IMR-90 (cell line): ENCODE data around the gene ALG13. TPM values are rescaled to one million over a fixed set of nuclear protein-coding genes. Genes with fewer than 3 reads are reported as not detected.

Source experiments
- ATAC-seq: fragments of 200-7000 bp; cut with Tn5 transposase; 2 replicates; pipeline ENCODE4 v1.9.1; 2020; ENCODE audit warnings: low read depth, mild to moderate bottlenecking, moderate library complexity
- BruUV-seq: library from RNA; stranded (reverse); fragments of 400-500 nt; replicated peaks from 2 replicates; lab custom pipeline; 2021; lab: Mats Ljungman, UMichigan
- CTCF ChIA-PET: fragments of 300-600 bp; formaldehyde crosslinking; extraction: SDS; loops from one replicate; lab custom pipeline; 2021; ENCODE audit warnings: antibody characterized with exemption; lab: Yijun Ruan, JAX
- POLR2A ChIA-PET: fragments of 300-600 bp; sonication (Branson Sonifier 250); formaldehyde crosslinking; loops from one replicate; lab custom pipeline; 2022; ENCODE audit warnings: antibody characterized with exemption; ENCODE audit not compliant: unreplicated experiment; lab: Charles Lee
- DNase-seq: peaks from one replicate; pipeline ENCODE4 v3.0.0; 2013
- H2AFZ ChIP-seq: replicated peaks from 2 replicates; pipeline ENCODE3; 2013; ENCODE audit warnings: low read length, mild to moderate bottlenecking; ENCODE audit not compliant: poor library complexity
- H2AK5ac ChIP-seq: 2 replicates; pipeline ENCODE4 v1.6.1; 2013; ENCODE audit warnings: low read depth, low read length, inconsistent platforms
- H2AK9ac ChIP-seq: replicated peaks from 2 replicates; pipeline ENCODE3; 2013; ENCODE audit warnings: mild to moderate bottlenecking, low read depth, low read length, moderate library complexity; ENCODE audit not compliant: poor library complexity
- H2BK120ac ChIP-seq: 2 replicates; pipeline ENCODE4 v1.6.1; 2013; ENCODE audit warnings: low read depth, low read length, inconsistent platforms
- H2BK15ac ChIP-seq: 3 replicates; pipeline ENCODE4 v1.6.1; 2013; ENCODE audit warnings: low read depth, low read length, inconsistent platforms
- H2BK20ac ChIP-seq: 2 replicates; pipeline ENCODE4 v1.6.1; 2013; ENCODE audit warnings: low read depth, mild to moderate bottlenecking, inconsistent platforms, low read length, moderate library complexity
- H2BK5ac ChIP-seq: 2 replicates; pipeline ENCODE4 v1.6.1; 2013; ENCODE audit warnings: mild to moderate bottlenecking, low read depth, low read length, inconsistent platforms; ENCODE audit not compliant: poor library complexity, severe bottlenecking
- H3K14ac ChIP-seq: replicated peaks from 2 replicates; pipeline ENCODE4 v1.6.1; 2013; ENCODE audit warnings: low read depth, low read length, inconsistent platforms
- H3K18ac ChIP-seq: 2 replicates; pipeline ENCODE4 v1.6.1; 2013; ENCODE audit warnings: low read depth, low read length, control low read depth
- H3K23ac ChIP-seq: 2 replicates; pipeline ENCODE4 v1.6.1; 2013; ENCODE audit warnings: low read depth, low read length, inconsistent platforms
- H3K27ac ChIP-seq: 2 replicates; pipeline ENCODE4 v1.5.1; 2013; ENCODE audit warnings: mild to moderate bottlenecking, control low read depth, low read length; ENCODE audit not compliant: insufficient read depth
- H3K27me3 ChIP-seq: 2 replicates; pipeline ENCODE4 v1.6.1; 2013; ENCODE audit warnings: low read length; ENCODE audit not compliant: control insufficient read depth, insufficient read depth
- H3K36me3 ChIP-seq: 2 replicates; pipeline ENCODE4 v1.6.1; 2013; ENCODE audit warnings: low read length, mixed read lengths; ENCODE audit not compliant: control insufficient read depth, insufficient read depth
- H3K4ac ChIP-seq: 2 replicates; pipeline ENCODE4 v1.6.1; 2013; ENCODE audit warnings: low read depth, low read length, inconsistent platforms
- H3K4me1 ChIP-seq: 2 replicates; pipeline ENCODE4 v1.6.1; 2013; ENCODE audit warnings: low read length, mixed read lengths; ENCODE audit not compliant: control insufficient read depth, insufficient read depth
- H3K4me2 ChIP-seq: 2 replicates; pipeline ENCODE4 v1.6.1; 2013; ENCODE audit warnings: low read depth, mild to moderate bottlenecking, control low read depth, low read length, moderate library complexity
- H3K4me3 ChIP-seq: 2 replicates; pipeline ENCODE4 v1.5.1; 2013; ENCODE audit warnings: low read depth, mild to moderate bottlenecking, control low read depth, low read length, moderate library complexity; ENCODE audit not compliant: insufficient read depth
- H3K56ac ChIP-seq: 2 replicates; pipeline ENCODE4 v1.6.1; 2013; ENCODE audit warnings: low read length, inconsistent platforms; ENCODE audit not compliant: insufficient read depth; ENCODE audit errors: extremely low read depth
- H3K79me1 ChIP-seq, 2 experiments: 2 replicates each; pipeline ENCODE4 v1.6.1; 2013; ENCODE audit warnings: low read length in 2 of 2, inconsistent platforms in 1 of 2, low read depth in 1 of 2
- H3K9ac ChIP-seq: 2 replicates; pipeline ENCODE4 v1.6.1; 2013; ENCODE audit warnings: low read depth, low read length, control low read depth
- H3K9me1 ChIP-seq: 2 replicates; pipeline ENCODE4 v1.6.1; 2013; ENCODE audit warnings: low read length, inconsistent platforms; ENCODE audit not compliant: insufficient read depth
- H3K9me3 ChIP-seq: 2 replicates; pipeline ENCODE4 v1.6.1; 2013; ENCODE audit warnings: low read length; ENCODE audit not compliant: control insufficient read depth, insufficient read depth
- H4K20me1 ChIP-seq: 2 replicates; pipeline ENCODE4 v1.6.1; 2013; ENCODE audit warnings: low read length, inconsistent platforms; ENCODE audit not compliant: insufficient read depth
- H4K5ac ChIP-seq: 2 replicates; pipeline ENCODE4 v1.6.1; 2013; ENCODE audit warnings: mild to moderate bottlenecking, low read depth, low read length, control low read depth
- H4K8ac ChIP-seq, 2 experiments: 2 replicates each; pipeline ENCODE4 v1.6.1; 2013; ENCODE audit warnings: low read depth in 2 of 2, low read length in 2 of 2, control low read depth in 1 of 2, inconsistent platforms in 1 of 2
- H4K91ac ChIP-seq: 2 replicates; pipeline ENCODE4 v1.6.1; 2013; ENCODE audit warnings: low read depth, low read length, inconsistent platforms; ENCODE audit not compliant: insufficient read depth
- BHLHE40 ChIP-seq: fragments of 150-350 bp; IDR thresholded peaks from 2 replicates; pipeline ENCODE4 v1.6.1; 2016; ENCODE audit warnings: mild to moderate bottlenecking, low read depth, low read length
- CHD1 ChIP-seq: IDR thresholded peaks from 2 replicates; pipeline ENCODE4 v1.6.1; 2012; ENCODE audit warnings: low read depth, low read length, improper control_type of control experiment
- CTCF ChIP-seq: conservative IDR thresholded peaks from 2 replicates; pipeline ENCODE4 v1.5.1; 2012; ENCODE audit warnings: mild to moderate bottlenecking, low read depth, low read length, improper control_type of control experiment
- ELK1 ChIP-seq: fragments of 150-350 bp; IDR thresholded peaks from 2 replicates; pipeline ENCODE4 v1.6.1; 2016; ENCODE audit warnings: low read depth, mild to moderate bottlenecking, low read length, moderate library complexity, borderline replicate concordance
- FOS ChIP-seq: fragments of 150-350 bp; IDR thresholded peaks from 2 replicates; pipeline ENCODE4 v1.6.1; 2016; ENCODE audit warnings: low read depth, low read length
- MAFK ChIP-seq: IDR thresholded peaks from 2 replicates; pipeline ENCODE4 v1.6.1; 2012; ENCODE audit warnings: low read depth, low read length, improper control_type of control experiment
- MAZ ChIP-seq: IDR thresholded peaks from 2 replicates; pipeline ENCODE4 v1.6.1; 2012; ENCODE audit warnings: low read depth, mild to moderate bottlenecking, low read length, improper control_type of control experiment, moderate library complexity, borderline replicate concordance
- MXI1 ChIP-seq: IDR thresholded peaks from 2 replicates; pipeline ENCODE4 v1.6.1; 2012; ENCODE audit warnings: low read depth, mild to moderate bottlenecking, low read length, moderate library complexity, borderline replicate concordance
- NFE2L2 ChIP-seq: fragments of 150-350 bp; IDR thresholded peaks from 2 replicates; pipeline ENCODE4 v1.6.1; 2016; ENCODE audit warnings: low read depth, mild to moderate bottlenecking, low read length
- POLR2A ChIP-seq: IDR thresholded peaks from 2 replicates; pipeline ENCODE4 v1.6.1; 2012; ENCODE audit warnings: mild to moderate bottlenecking, low read depth, low read length
- RCOR1 ChIP-seq: IDR thresholded peaks from 2 replicates; pipeline ENCODE4 v1.6.1; 2012; ENCODE audit warnings: mild to moderate bottlenecking, low read length, improper control_type of control experiment; ENCODE audit not compliant: insufficient replicate concordance
- RFX5 ChIP-seq: IDR thresholded peaks from 2 replicates; pipeline ENCODE4 v1.8.0; 2012; ENCODE audit warnings: low read depth, mild to moderate bottlenecking, low read length, moderate library complexity
- SMC3 ChIP-seq: fragments of 150-350 bp; IDR thresholded peaks from 2 replicates; pipeline ENCODE4 v1.6.1; 2016; ENCODE audit warnings: low read depth, mild to moderate bottlenecking, antibody characterized with exemption, low read length, moderate library complexity
- USF2 ChIP-seq: fragments of 150-350 bp; IDR thresholded peaks from 2 replicates; pipeline ENCODE4 v1.6.1; 2017; ENCODE audit warnings: mild to moderate bottlenecking, antibody characterized with exemption, low read length, low read depth
- WGBS, 2 experiments: methylation state at CpG; one replicate each; pipeline versions ENCODE4 v1.1.5 to v1.1.7; 2013; ENCODE audit warnings: missing lambda C conversion rate in 2 of 2; ENCODE audit not compliant: insufficient read length in 1 of 2; ENCODE audit errors: extremely low coverage in 2 of 2; 5-methylcytosine and 5-hydroxymethylcytosine counted together
- dilution Hi-C: fragments of 300-500 bp; cut with HindIII; formaldehyde crosslinking; loops from one replicate; pipeline ENCODE4 v1.14.3; 2018; ENCODE audit warnings: low sequenced_read_pairs; ENCODE audit not compliant: unreplicated experiment
- in situ Hi-C: fragments of 300-500 bp; cut with MboI; formaldehyde crosslinking; loops from 3 replicates; pipeline ENCODE4 v1.14.3; 2019; ENCODE audit warnings: low sequenced_read_pairs, inconsistent platforms, mixed read lengths
- intact Hi-C: fragments of 100-400 bp; cut with micrococcal nuclease; formaldehyde crosslinking; loops from 2 replicates; pipeline ENCODE4 v1.10.0; 2022
- polyA plus RNA-seq, 3 experiments: library from polyadenylated mRNA; depleted of rRNA; stranded (reverse); fragments of >200 nt; gene quantifications; 2 replicates each; pipeline ENCODE4 v1.2.3, GENCODE V29; 2012; ENCODE audit warnings: low replicate concordance in 1 of 3
- total RNA-seq: library from RNA; depleted of rRNA; stranded (reverse); fragments of >200 nt; gene quantifications from 2 replicates; pipeline ENCODE4 v1.2.3, GENCODE V29; 2012

The ALG13 gene
- total and polyA plus RNA-seq, 2 of the 4 experiments (the other 2 are of a cell fraction): 42.7 to 54.0 TPM

- ATAC-seq: no peak
- Histone ChIP-seq H2BK120ac (no peak overlapping the region), H4K20me1 (no peaks in the 10 kb centered on the region), H2BK15ac (no peak overlapping the region), H2AK5ac (no peak overlapping the region), H2BK20ac (no peak overlapping the region), H3K4me3 (no peak overlapping the region), H3K27me3 (0 out of 2 replicates have a peak, but pooled peaks cover 1% of the 10 kb centered on the region), H3K4me2 (no peak overlapping the region), H3K4ac (no peak overlapping the region), H4K91ac (no peak overlapping the region), H3K23ac (no peak overlapping the region), H3K79me1 (no peaks in the 10 kb centered on the region), H3K56ac (no peak overlapping the region), H3K9ac (no peak overlapping the region), H3K9me1 (no peaks in the 10 kb centered on the region; the same call in 1 of the 2 replicates), H2AFZ (no peak overlapping the region), H4K8ac (no peak overlapping the region), H4K5ac (no peak overlapping the region), H3K36me3 (peaks cover 8% of the 10 kb centered on the region), H3K9me3 (no peaks in the 10 kb centered on the region), H3K4me1 (no peaks in the 10 kb centered on the region), H3K14ac (no peak overlapping the region), H2BK5ac (no peak overlapping the region), H3K18ac (no peak overlapping the region), H2AK9ac (no peak overlapping the region), H3K27ac (no peak overlapping the region)
- BruUV-seq: no TSS peak
- no peak for DNase-seq
- TF ChIP-seq MAFK (no peak), FOS (no peak), NFE2L2 (no peak), BHLHE40 (no peak), MXI1 (no peak), MAZ (no peak), SMC3 (no peak), POLR2A (no peak), RFX5 (no peak), ELK1 (no peak), RCOR1 (no peak), CHD1 (no peak), CTCF (no peak), USF2 (no peak)
- CTCF ChIA-PET: interaction anchor here (0.6 kb wide), 1 partner anchor 502 kb away, joined by 3 read pairs; no protein-coding TSS in a partner anchor
- WGBS, 2 experiments: 77% methylated on average over 2 of the region's 3 CpGs; no CpG with 5 or more reads in 1 of the 2 experiments
- in situ Hi-C loops: no loop called here
- POLR2A ChIA-PET: no interaction called here
- intact Hi-C loops: no loop called here
- dilution Hi-C loops: no loop called here
Measured at GRCh38 chrX:111736571-111736970, 55.6 kb downstream of the ALG13 start.
